HepG2 (cell line): ENCODE data around the gene PDIA2. TPM values are rescaled to one million over a fixed set of nuclear protein-coding genes. Genes with fewer than 3 reads are reported as not detected.

Experiments used
- ATAC-seq: fragments of 200-7000 bp; cut with Tn5 transposase; 3 replicates; pipeline ENCODE4 v1.9.1; 2020; ENCODE audit warnings: mild to moderate bottlenecking, moderate library complexity
- BruUV-seq: library from RNA; stranded (reverse); fragments of 400-500 nt; replicated peaks from 2 replicates; lab custom pipeline; 2021; lab: Mats Ljungman, UMichigan
- CTCF ChIA-PET: fragments of 300-600 bp; formaldehyde crosslinking; extraction: SDS; loops from one replicate; lab custom pipeline; 2021; ENCODE audit warnings: low total read pairs, inconsistent platforms, low intra/inter-chr PET ratio; lab: Yijun Ruan, JAX
- POLR2A ChIA-PET: fragments of 350-600 bp; sonication (Branson Sonifier 250); formaldehyde crosslinking; loops from one replicate; lab custom pipeline; 2020; ENCODE audit warnings: antibody characterized with exemption, inconsistent platforms; lab: Yijun Ruan, JAX
- DNase-seq: peaks from one replicate; pipeline ENCODE4 v3.0.0-alpha.2; 2015; ENCODE audit warnings: low spot score
- FAIRE-seq: peaks from 3 replicates; lab custom pipeline; 2011; peaks lifted over from hg19 to GRCh38; lab: Jason Lieb, UNC
- H2AFZ ChIP-seq: one replicate; pipeline ENCODE4 v1.6.1; 2011; ENCODE audit warnings: low read length, inconsistent platforms
- H3K27ac ChIP-seq: fragments of 300-600 bp; 3 replicates; pipeline ENCODE4 v1.8.0; 2011; ENCODE audit warnings: mixed run types, mild to moderate bottlenecking, mixed read lengths, low read length, inconsistent platforms; ENCODE audit not compliant: insufficient read depth; ENCODE audit errors: extremely low read length
- H3K27me3 ChIP-seq, 2 experiments: fragments of 200-600 bp in 1 of 2; 2 replicates in 1 of 2; 3 replicates in 1 of 2; pipeline versions ENCODE4 v1.6.0 to v1.8.0; 2011; ENCODE audit warnings: low read length in 2 of 2, mild to moderate bottlenecking in 2 of 2, moderate library complexity in 2 of 2, inconsistent platforms in 1 of 2; ENCODE audit not compliant: insufficient read depth in 2 of 2, control insufficient read depth in 1 of 2
- H3K36me3 ChIP-seq, 2 experiments: fragments of 200-600 bp in 1 of 2; replicated peaks in 1 of 2; 2 replicates in 1 of 2; 3 replicates in 1 of 2; pipeline versions ENCODE4 v1.5.1 to v1.8.0; 2011; ENCODE audit warnings: low read length in 2 of 2, inconsistent platforms in 1 of 2; ENCODE audit not compliant: insufficient read depth in 2 of 2, control insufficient read depth in 1 of 2
- H3K4me1 ChIP-seq: 2 replicates; pipeline ENCODE4 v1.5.1; 2012; ENCODE audit warnings: low read length, inconsistent platforms; ENCODE audit not compliant: insufficient read depth
- H3K4me2 ChIP-seq: 2 replicates; pipeline ENCODE4 v1.6.0; 2011; ENCODE audit warnings: low read depth, low read length, inconsistent platforms
- H3K4me3 ChIP-seq, 3 experiments: fragments of 200-600 bp in 1 of 3; sonication (generic), shearing (Covaris generic) in 1 of 3; replicated peaks in 1 of 3; 2 replicates each; pipeline ENCODE4 v1.5.1; 2011 to 2016; ENCODE audit warnings: low read length in 3 of 3, inconsistent platforms in 2 of 3, low read depth in 2 of 3, mild to moderate bottlenecking in 2 of 3, control low read depth in 1 of 3, mixed read lengths in 1 of 3; ENCODE audit not compliant: insufficient read depth in 1 of 3
- H3K79me2 ChIP-seq: one replicate; pipeline ENCODE4 v1.6.1; 2011; ENCODE audit warnings: low read length, inconsistent platforms; ENCODE audit not compliant: insufficient read depth
- H3K9ac ChIP-seq: 2 replicates; pipeline ENCODE4 v1.6.0; 2011; ENCODE audit warnings: mild to moderate bottlenecking, low read depth, low read length, inconsistent platforms; ENCODE audit not compliant: insufficient read depth
- H3K9me3 ChIP-seq: 2 replicates; pipeline ENCODE4 v1.5.1; 2012; ENCODE audit warnings: mild to moderate bottlenecking, low read length
- H4K20me1 ChIP-seq: 2 replicates; pipeline ENCODE4 v1.6.0; 2011; ENCODE audit warnings: inconsistent platforms, mild to moderate bottlenecking, low read length, moderate library complexity; ENCODE audit not compliant: insufficient read depth
- CCAR2 ChIP-seq: fragments of 200-400 bp; formaldehyde crosslinking; optimal IDR thresholded peaks from 2 replicates; pipeline ENCODE3; 2018; ENCODE audit warnings: low read depth, mild to moderate bottlenecking, low read length, moderate library complexity
- FOXA1 ChIP-seq, 2 experiments: fragments of 450-650 bp in 1 of 2; sonication (generic) in 1 of 2; formaldehyde crosslinking in 1 of 2; IDR thresholded peaks; 2 replicates each; pipeline versions ENCODE4 v1.4.0 to v1.6.1; 2016 to 2020; ENCODE audit warnings: missing genetic modification reagents in 1 of 2
- FOXA3 ChIP-seq: IDR thresholded peaks from 2 replicates; pipeline ENCODE4 v1.6.1; 2016; ENCODE audit warnings: missing genetic modification reagents, missing compliant biosample characterization
- HMGA1 ChIP-seq: sonication (generic); formaldehyde crosslinking; conservative IDR thresholded peaks from 2 replicates; pipeline ENCODE4 v1.4.0; 2020; ENCODE audit warnings: missing genetic modification reagents
- MXI1 ChIP-seq: IDR thresholded peaks from 3 replicates; pipeline ENCODE4 v1.6.1; 2012; ENCODE audit warnings: low read depth, low read length, inconsistent platforms, borderline replicate concordance
- SAP130 ChIP-seq: IDR thresholded peaks from 2 replicates; pipeline ENCODE4 v1.6.1; 2016; ENCODE audit warnings: low read depth
- SOX5 ChIP-seq: IDR thresholded peaks from 2 replicates; pipeline ENCODE4 v1.6.1; 2016; ENCODE audit warnings: borderline replicate concordance
- TARDBP ChIP-seq: sonication (generic); formaldehyde crosslinking; IDR thresholded peaks from 2 replicates; pipeline ENCODE4 v1.8.0; 2022; ENCODE audit warnings: mild to moderate bottlenecking, missing genetic modification reagents
- TBP ChIP-seq: sonication (generic); formaldehyde crosslinking; IDR thresholded peaks from 2 replicates; pipeline ENCODE4 v1.5.0; 2020; ENCODE audit warnings: missing genetic modification reagents
- ZNF17 ChIP-seq: sonication (generic); formaldehyde crosslinking; IDR thresholded peaks from 2 replicates; pipeline ENCODE4 v1.5.0; 2020; ENCODE audit warnings: mild to moderate bottlenecking, missing genetic modification reagents
- ZNF768 ChIP-seq: sonication (generic); formaldehyde crosslinking; IDR thresholded peaks from 2 replicates; pipeline ENCODE4 v1.4.0; 2020; ENCODE audit warnings: missing genetic modification reagents
- WGBS: methylation state at CpG from one replicate; pipeline ENCODE4 v1.1.6; 2017; ENCODE audit warnings: low lambda C conversion rate; 5-methylcytosine and 5-hydroxymethylcytosine counted together
- in situ Hi-C: cut with HindIII; loops from 2 replicates; pipeline ENCODE4 v1.10.0; 2017; ENCODE audit warnings: low pct_unique_long_range_greater_than_20kb; ENCODE audit not compliant: extremely low pct_ligation_motif_present
- intact Hi-C: fragments of 100-400 bp; cut with micrococcal nuclease; formaldehyde crosslinking; loops from one replicate; pipeline ENCODE4 v1.10.0; 2022; ENCODE audit not compliant: unreplicated experiment
- polyA plus RNA-seq, 8 experiments: library from polyadenylated mRNA; depleted of rRNA in 3 of 8; stranded (reverse) in 7 of 8; unstranded in 1 of 8; fragments of >200 nt; fragmentation: Illumina TruSeq in 4 of 8; extraction: Trizol in 4 of 8; gene quantifications; 2 replicates each; pipeline versions ENCODE4 v1.2.1 to v1.2.3, GENCODE V29; 2011 to 2016; ENCODE audit warnings: low read depth in 4 of 8, missing spikeins in 1 of 8, mixed read lengths in 1 of 8; ENCODE audit not compliant: insufficient read depth in 1 of 8
- total RNA-seq, 5 experiments: library from RNA; depleted of rRNA; stranded (reverse); fragments of >200 nt; fragmentation: Illumina TruSeq; extraction: Trizol; gene quantifications; 2 replicates each; pipeline ENCODE4 v1.2.3, GENCODE V29; 2016; ENCODE audit warnings: low read depth in 1 of 5
- TF ChIP-seq, protein P1 (sequence below): sonication (generic); formaldehyde crosslinking; IDR thresholded peaks from 2 replicates; pipeline ENCODE4 v1.5.1; 2020; ENCODE audit warnings: missing genetic modification reagents, mild to moderate bottlenecking, borderline replicate concordance
- TF ChIP-seq, protein P2 (sequence below), 2 experiments: IDR thresholded peaks; 2 replicates each; pipeline ENCODE4 v1.6.1; 2011 to 2012; ENCODE audit warnings: low read length in 2 of 2, borderline replicate concordance in 1 of 2, low read depth in 1 of 2, mild to moderate bottlenecking in 1 of 2, moderate library complexity in 1 of 2
- TF ChIP-seq, protein P3 (sequence below): sonication (generic); formaldehyde crosslinking; IDR thresholded peaks from 2 replicates; pipeline ENCODE4 v1.8.1; 2022; ENCODE audit warnings: low read depth, mild to moderate bottlenecking, missing genetic modification reagents

The PDIA2 gene
- total and polyA plus RNA-seq, 2 of the 13 experiments (the other 11 are each of a cell fraction or from before 2014, with no cell fraction given), result 0.35 to 1.9 TPM

DNA sequence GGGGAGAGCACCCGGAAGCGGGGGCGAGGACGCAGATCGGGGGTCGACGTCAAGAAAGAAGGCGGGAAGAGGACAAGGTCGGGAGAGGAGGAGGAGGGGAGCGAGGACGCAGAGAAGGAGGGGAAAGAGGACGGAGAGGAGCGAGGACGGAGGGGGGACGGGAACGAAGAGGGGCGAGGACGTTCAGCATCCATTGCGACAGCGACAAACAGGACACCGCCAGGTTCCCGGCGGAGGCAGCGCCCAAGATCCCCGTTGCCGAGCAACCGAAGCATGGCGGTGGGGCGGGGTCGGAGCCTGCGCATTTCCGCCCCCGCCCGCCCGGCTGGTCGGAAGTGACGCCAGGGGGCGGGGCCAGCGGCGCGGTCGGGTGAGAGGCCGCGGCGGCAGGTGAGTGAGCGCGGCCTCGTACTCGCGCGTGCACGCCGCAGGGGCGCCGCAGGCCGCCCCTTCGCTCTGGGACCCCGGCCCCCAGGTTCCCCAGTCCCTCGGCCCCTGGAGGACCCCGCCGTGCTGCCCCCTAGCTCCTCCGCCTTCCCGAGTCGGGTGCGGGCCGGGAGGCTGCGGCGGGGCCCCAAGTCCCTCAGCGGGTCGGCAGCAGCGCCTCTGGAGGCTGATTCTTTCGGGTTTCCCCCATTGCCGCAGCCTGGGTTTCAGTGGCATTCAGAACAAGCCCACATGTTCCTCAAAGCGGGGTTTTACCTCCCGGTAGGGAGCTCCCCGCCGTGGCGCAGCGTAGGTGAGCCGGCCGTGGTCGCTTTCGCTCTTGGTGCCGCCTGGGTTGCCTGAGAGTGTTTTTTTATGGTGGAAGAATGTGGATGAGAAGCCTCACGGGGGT, 48.3 kb upstream of the PDIA2 start, which contains the start of gene FAM234A (continued):
- TF ChIP-seq, protein P1, sequence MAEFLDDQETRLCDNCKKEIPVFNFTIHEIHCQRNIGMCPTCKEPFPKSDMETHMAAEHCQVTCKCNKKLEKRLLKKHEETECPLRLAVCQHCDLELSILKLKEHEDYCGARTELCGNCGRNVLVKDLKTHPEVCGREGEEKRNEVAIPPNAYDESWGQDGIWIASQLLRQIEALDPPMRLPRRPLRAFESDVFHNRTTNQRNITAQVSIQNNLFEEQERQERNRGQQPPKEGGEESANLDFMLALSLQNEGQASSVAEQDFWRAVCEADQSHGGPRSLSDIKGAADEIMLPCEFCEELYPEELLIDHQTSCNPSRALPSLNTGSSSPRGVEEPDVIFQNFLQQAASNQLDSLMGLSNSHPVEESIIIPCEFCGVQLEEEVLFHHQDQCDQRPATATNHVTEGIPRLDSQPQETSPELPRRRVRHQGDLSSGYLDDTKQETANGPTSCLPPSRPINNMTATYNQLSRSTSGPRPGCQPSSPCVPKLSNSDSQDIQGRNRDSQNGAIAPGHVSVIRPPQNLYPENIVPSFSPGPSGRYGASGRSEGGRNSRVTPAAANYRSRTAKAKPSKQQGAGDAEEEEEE (CRISPR knock-in tag), result no peak
- TF ChIP-seq TARDBP (CRISPR knock-in tag) (peak; percentile 21; the same call in 1 of the 2 replicates), HMGA1 (CRISPR knock-in tag) (no peak)

DNA sequence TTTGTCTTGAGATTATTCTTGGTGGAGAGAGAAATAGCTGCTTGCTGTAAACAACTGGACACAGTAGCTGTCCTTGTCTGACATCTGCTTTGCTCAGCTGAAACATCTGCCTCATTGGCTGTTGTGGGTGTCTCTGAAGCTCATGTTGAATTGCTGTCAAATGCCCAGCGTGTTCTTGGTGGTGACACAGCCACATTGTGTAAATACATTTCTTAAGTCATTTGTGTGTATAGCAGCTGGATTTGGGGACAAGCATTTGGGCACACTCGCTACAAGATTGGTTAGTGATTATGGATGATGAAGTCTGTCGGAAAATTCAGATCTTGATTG, 43.1 kb upstream of the PDIA2 start:
- in situ Hi-C loops (no loop called here), intact Hi-C loops (loop anchor here (5.0 kb wide), 1 partner anchor 47 kb away; no protein-coding TSS in a partner anchor)
- Histone ChIP-seq H2AFZ (no peak overlapping the region), H3K27me3 (no peaks in the 10 kb centered on the region; a peak in 1 of 5 replicates), H3K27ac (no peak overlapping the region), H4K20me1 (no peaks in the 10 kb centered on the region), H3K4me3 (no peak overlapping the region), H3K9me3 (no peaks in the 10 kb centered on the region), H3K9ac (no peak overlapping the region), H3K4me2 (no peak overlapping the region), H3K36me3 (no peaks in the 10 kb centered on the region), H3K4me1 (peaks cover 24% of the 10 kb centered on the region), H3K79me2 (no peaks in the 10 kb centered on the region)
- ChIA-PET CTCF (interaction anchor here (0.6 kb wide), 1 partner anchor 123 kb away, joined by 4 read pairs; no protein-coding TSS in a partner anchor), POLR2A (interaction anchor here (1.3 kb wide), 1 partner anchor 113 kb away, joined by 4 read pairs; the partner anchor contains the start of gene AXIN1)
- ATAC-seq (peak; percentile 10; the same call in 1 of the 3 replicates), FAIRE-seq (no peak), DNase-seq (peak; percentile 39)
- WGBS, result 52% methylated on average over 3 of the region's 3 CpGs
- no TSS peak for BruUV-seq
- TF ChIP-seq FOXA3 (CRISPR knock-in tag) (peak; percentile 18; the same call in 1 of the 2 replicates), TBP (no peak), ZNF17 (CRISPR knock-in tag) (no peak), SAP130 (CRISPR knock-in tag) (peak; percentile 64), MXI1 (peak; percentile 62; the same call in 1 of the 3 replicates), ZNF768 (CRISPR knock-in tag) (no peak), FOXA1 (IDR thresholded peaks at IDR 0.05) (no peak), FOXA1 (CRISPR knock-in tag; IDR thresholded peaks at IDR 0.05) (0 out of 2 replicates have a peak, but pooled peaks have one; percentile 36), CCAR2 (no peak), SOX5 (CRISPR knock-in tag) (no peak)
- TF ChIP-seq, protein P2, sequence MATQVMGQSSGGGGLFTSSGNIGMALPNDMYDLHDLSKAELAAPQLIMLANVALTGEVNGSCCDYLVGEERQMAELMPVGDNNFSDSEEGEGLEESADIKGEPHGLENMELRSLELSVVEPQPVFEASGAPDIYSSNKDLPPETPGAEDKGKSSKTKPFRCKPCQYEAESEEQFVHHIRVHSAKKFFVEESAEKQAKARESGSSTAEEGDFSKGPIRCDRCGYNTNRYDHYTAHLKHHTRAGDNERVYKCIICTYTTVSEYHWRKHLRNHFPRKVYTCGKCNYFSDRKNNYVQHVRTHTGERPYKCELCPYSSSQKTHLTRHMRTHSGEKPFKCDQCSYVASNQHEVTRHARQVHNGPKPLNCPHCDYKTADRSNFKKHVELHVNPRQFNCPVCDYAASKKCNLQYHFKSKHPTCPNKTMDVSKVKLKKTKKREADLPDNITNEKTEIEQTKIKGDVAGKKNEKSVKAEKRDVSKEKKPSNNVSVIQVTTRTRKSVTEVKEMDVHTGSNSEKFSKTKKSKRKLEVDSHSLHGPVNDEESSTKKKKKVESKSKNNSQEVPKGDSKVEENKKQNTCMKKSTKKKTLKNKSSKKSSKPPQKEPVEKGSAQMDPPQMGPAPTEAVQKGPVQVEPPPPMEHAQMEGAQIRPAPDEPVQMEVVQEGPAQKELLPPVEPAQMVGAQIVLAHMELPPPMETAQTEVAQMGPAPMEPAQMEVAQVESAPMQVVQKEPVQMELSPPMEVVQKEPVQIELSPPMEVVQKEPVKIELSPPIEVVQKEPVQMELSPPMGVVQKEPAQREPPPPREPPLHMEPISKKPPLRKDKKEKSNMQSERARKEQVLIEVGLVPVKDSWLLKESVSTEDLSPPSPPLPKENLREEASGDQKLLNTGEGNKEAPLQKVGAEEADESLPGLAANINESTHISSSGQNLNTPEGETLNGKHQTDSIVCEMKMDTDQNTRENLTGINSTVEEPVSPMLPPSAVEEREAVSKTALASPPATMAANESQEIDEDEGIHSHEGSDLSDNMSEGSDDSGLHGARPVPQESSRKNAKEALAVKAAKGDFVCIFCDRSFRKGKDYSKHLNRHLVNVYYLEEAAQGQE (IDR thresholded peaks at IDR 0.05; ENCODE audit: borderline replicate concordance in 1 of 2, low read depth in 1 of 2, low read length in 2 of 2), result no peak
- TF ChIP-seq, protein P3, sequence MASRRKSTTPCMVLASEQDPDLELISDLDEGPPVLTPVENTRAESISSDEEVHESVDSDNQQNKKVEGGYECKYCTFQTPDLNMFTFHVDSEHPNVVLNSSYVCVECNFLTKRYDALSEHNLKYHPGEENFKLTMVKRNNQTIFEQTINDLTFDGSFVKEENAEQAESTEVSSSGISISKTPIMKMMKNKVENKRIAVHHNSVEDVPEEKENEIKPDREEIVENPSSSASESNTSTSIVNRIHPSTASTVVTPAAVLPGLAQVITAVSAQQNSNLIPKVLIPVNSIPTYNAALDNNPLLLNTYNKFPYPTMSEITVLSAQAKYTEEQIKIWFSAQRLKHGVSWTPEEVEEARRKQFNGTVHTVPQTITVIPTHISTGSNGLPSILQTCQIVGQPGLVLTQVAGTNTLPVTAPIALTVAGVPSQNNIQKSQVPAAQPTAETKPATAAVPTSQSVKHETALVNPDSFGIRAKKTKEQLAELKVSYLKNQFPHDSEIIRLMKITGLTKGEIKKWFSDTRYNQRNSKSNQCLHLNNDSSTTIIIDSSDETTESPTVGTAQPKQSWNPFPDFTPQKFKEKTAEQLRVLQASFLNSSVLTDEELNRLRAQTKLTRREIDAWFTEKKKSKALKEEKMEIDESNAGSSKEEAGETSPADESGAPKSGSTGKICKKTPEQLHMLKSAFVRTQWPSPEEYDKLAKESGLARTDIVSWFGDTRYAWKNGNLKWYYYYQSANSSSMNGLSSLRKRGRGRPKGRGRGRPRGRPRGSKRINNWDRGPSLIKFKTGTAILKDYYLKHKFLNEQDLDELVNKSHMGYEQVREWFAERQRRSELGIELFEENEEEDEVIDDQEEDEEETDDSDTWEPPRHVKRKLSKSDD (CRISPR knock-in tag), result no peak
